Trophoblast cell (in vitro differentiated cells and primary cell): ENCODE measurements around the gene CELA3B.
"Not testable (repeated sequence)": the region's sequence is repeated elsewhere in the genome, so short reads cannot be mapped to it uniquely, and the experiment has no call there.

Experiments used
- DNase-seq, 2 donors: peaks; one replicate each; pipeline ENCODE4 v3.0.0-alpha.2; 2016
- H2AFZ ChIP-seq: 2 replicates; pipeline ENCODE4 v1.6.1; 2013; ENCODE audit warnings: low read length, moderate library complexity, mild to moderate bottlenecking; ENCODE audit not compliant: insufficient read depth, poor library complexity
- H2AK5ac ChIP-seq: 2 replicates; pipeline ENCODE4 v1.6.1; 2013; ENCODE audit warnings: mild to moderate bottlenecking, low read length
- H2BK120ac ChIP-seq: 2 replicates; pipeline ENCODE4 v1.6.1; 2013; ENCODE audit warnings: low read length, mild to moderate bottlenecking, moderate library complexity; ENCODE audit not compliant: insufficient read depth, poor library complexity
- H2BK12ac ChIP-seq: 2 replicates; pipeline ENCODE4 v1.6.1; 2013; ENCODE audit warnings: mild to moderate bottlenecking, low read length, moderate library complexity
- H2BK5ac ChIP-seq: 2 replicates; pipeline ENCODE4 v1.6.1; 2013; ENCODE audit warnings: low read length, low read depth, moderate library complexity, mild to moderate bottlenecking; ENCODE audit not compliant: poor library complexity
- H3K14ac ChIP-seq: 2 replicates; pipeline ENCODE4 v1.6.1; 2013; ENCODE audit warnings: mild to moderate bottlenecking, low read length
- H3K18ac ChIP-seq: 2 replicates; pipeline ENCODE4 v1.6.1; 2013; ENCODE audit warnings: mild to moderate bottlenecking, low read length
- H3K23ac ChIP-seq: 2 replicates; pipeline ENCODE4 v1.6.1; 2013; ENCODE audit warnings: low read length
- H3K27ac ChIP-seq: 2 replicates; pipeline ENCODE4 v1.5.1; 2013; ENCODE audit warnings: low read depth, mild to moderate bottlenecking, inconsistent platforms, low read length, moderate library complexity
- H3K27me3 ChIP-seq: 2 replicates; pipeline ENCODE4 v1.6.1; 2013; ENCODE audit warnings: inconsistent platforms, mild to moderate bottlenecking, low read length, moderate library complexity; ENCODE audit not compliant: insufficient read depth
- H3K36me3 ChIP-seq, 2 experiments: 1 replicate in 1 of 2; 2 replicates in 1 of 2; pipeline ENCODE4 v1.6.1; 2013; ENCODE audit warnings: low read length in 2 of 2, mild to moderate bottlenecking in 2 of 2, moderate library complexity in 1 of 2; ENCODE audit not compliant: insufficient read depth in 2 of 2, control insufficient read depth in 1 of 2
- H3K4ac ChIP-seq: 2 replicates; pipeline ENCODE4 v1.6.1; 2013; ENCODE audit warnings: low read depth, mild to moderate bottlenecking, low read length, moderate library complexity
- H3K4me1 ChIP-seq, 2 experiments: 1 replicate in 1 of 2; 2 replicates in 1 of 2; pipeline ENCODE4 v1.6.1; 2013; ENCODE audit warnings: low read length in 2 of 2, mild to moderate bottlenecking in 2 of 2, moderate library complexity in 1 of 2; ENCODE audit not compliant: insufficient read depth in 2 of 2, control insufficient read depth in 1 of 2
- H3K4me2 ChIP-seq: 2 replicates; pipeline ENCODE4 v1.6.1; 2013; ENCODE audit warnings: inconsistent platforms, mild to moderate bottlenecking, low read length, moderate library complexity
- H3K4me3 ChIP-seq: 2 replicates; pipeline ENCODE4 v1.5.1; 2013; ENCODE audit warnings: mild to moderate bottlenecking, low read depth, low read length, inconsistent platforms
- H3K79me1 ChIP-seq: one replicate; pipeline ENCODE4 v1.6.1; 2013; ENCODE audit warnings: low read length
- H3K79me2 ChIP-seq: 2 replicates; pipeline ENCODE4 v1.6.1; 2013; ENCODE audit warnings: low read length, mild to moderate bottlenecking; ENCODE audit not compliant: control insufficient read depth, insufficient read depth, poor library complexity
- H3K9ac ChIP-seq: 2 replicates; pipeline ENCODE4 v1.6.1; 2013; ENCODE audit warnings: mild to moderate bottlenecking, low read length
- H3K9me3 ChIP-seq: 2 replicates; pipeline ENCODE4 v1.6.1; 2013; ENCODE audit warnings: low read depth, mild to moderate bottlenecking, control low read depth, inconsistent platforms, low read length; ENCODE audit not compliant: insufficient read depth
- H4K12ac ChIP-seq: 2 replicates; pipeline ENCODE4 v1.6.1; 2013; ENCODE audit warnings: low read depth, mild to moderate bottlenecking, low read length, moderate library complexity
- H4K8ac ChIP-seq: 2 replicates; pipeline ENCODE4 v1.6.1; 2013; ENCODE audit warnings: low read depth, mild to moderate bottlenecking, low read length, moderate library complexity
- H4K91ac ChIP-seq: one replicate; pipeline ENCODE4 v1.6.1; 2013; ENCODE audit warnings: low read depth, mild to moderate bottlenecking, low read length, moderate library complexity
- WGBS: extraction: QIAGEN DNeasy Blood & Tissue Kit; methylation state at CpG from one replicate; pipeline ENCODE4 v1.1.7; 2013; ENCODE audit warnings: missing lambda C conversion rate; ENCODE audit not compliant: insufficient read length, insufficient coverage; ENCODE audit errors: extremely low coverage; 5-methylcytosine and 5-hydroxymethylcytosine counted together

Gene CELA3B

GRCh38 chr1:21975296-21975695 is 1.5 kb upstream of the CELA3B start:
- H3K4ac ChIP-seq, H3K27ac ChIP-seq, H3K36me3 ChIP-seq, H3K23ac ChIP-seq, DNase-seq, H3K4me2 ChIP-seq, H3K4me1 ChIP-seq, H2BK120ac ChIP-seq, H3K79me2 ChIP-seq, H3K27me3 ChIP-seq, H2BK12ac ChIP-seq, H4K12ac ChIP-seq, H2BK5ac ChIP-seq, H3K4me3 ChIP-seq, H4K91ac ChIP-seq, H3K9me3 ChIP-seq, H3K9ac ChIP-seq, H3K79me1 ChIP-seq, H2AFZ ChIP-seq, H3K18ac ChIP-seq, H2AK5ac ChIP-seq, H3K14ac ChIP-seq, H4K8ac ChIP-seq: not testable (repeated sequence)
- WGBS = no CpG with 5 or more reads among the region's 9 CpGs

GRCh38 chr1:21978209-21978608 is 1.4 kb downstream of the CELA3B start:
- not testable (repeated sequence) for H3K4me3 ChIP-seq, H3K4me1 ChIP-seq, H2BK5ac ChIP-seq, H2AK5ac ChIP-seq, H4K12ac ChIP-seq, H3K18ac ChIP-seq, H3K23ac ChIP-seq, H3K4ac ChIP-seq, H4K8ac ChIP-seq, H2BK120ac ChIP-seq, H3K9me3 ChIP-seq, H3K14ac ChIP-seq, H2BK12ac ChIP-seq, H3K79me1 ChIP-seq, H3K27me3 ChIP-seq, H3K27ac ChIP-seq, H3K4me2 ChIP-seq, H4K91ac ChIP-seq, H2AFZ ChIP-seq, H3K79me2 ChIP-seq, H3K9ac ChIP-seq, H3K36me3 ChIP-seq, DNase-seq
- no CpG with 5 or more reads among the region's 11 CpGs for WGBS

- not testable (repeated sequence) for H2BK5ac ChIP-seq, H3K9me3 ChIP-seq, H3K36me3 ChIP-seq, H2BK120ac ChIP-seq, H4K8ac ChIP-seq, H3K9ac ChIP-seq, H3K79me2 ChIP-seq, H3K4me1 ChIP-seq, H3K4ac ChIP-seq, H2AFZ ChIP-seq, H2AK5ac ChIP-seq, H4K91ac ChIP-seq, H3K23ac ChIP-seq, H3K4me3 ChIP-seq, H3K27me3 ChIP-seq, H3K18ac ChIP-seq, H3K14ac ChIP-seq, H3K79me1 ChIP-seq, H4K12ac ChIP-seq, H3K27ac ChIP-seq, H3K4me2 ChIP-seq, H2BK12ac ChIP-seq
- DNase-seq = peak in 1 of 2 donors; percentile 54
- no CpG with 5 or more reads among the region's 21 CpGs for WGBS
Measured at GRCh38 chr1:21980515-21981220, 3.8 kb downstream of the CELA3B start.

DNA sequence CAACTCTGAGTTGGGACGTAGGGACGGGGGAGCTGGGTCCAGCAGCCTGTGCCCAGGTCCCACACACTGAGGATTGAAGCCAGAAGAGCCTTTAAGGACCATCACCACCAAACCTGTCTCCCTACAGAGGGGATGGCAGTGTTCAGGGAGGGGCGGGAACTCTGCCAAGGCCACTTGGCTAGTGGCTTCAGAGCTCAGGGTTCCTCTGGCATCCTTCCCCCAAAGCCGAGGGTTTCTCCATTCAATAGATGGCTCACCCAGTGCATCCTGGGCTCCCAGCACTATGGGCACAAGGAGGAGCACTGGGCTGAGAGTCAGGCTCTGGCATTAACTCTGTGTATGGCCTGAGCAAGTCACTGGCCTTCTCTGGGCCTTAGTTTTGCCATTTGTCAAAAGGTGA is 4.4 kb downstream of the CELA3B start:
- H3K9ac ChIP-seq, H4K8ac ChIP-seq, H3K27ac ChIP-seq, H3K9me3 ChIP-seq, H2BK120ac ChIP-seq, H4K91ac ChIP-seq, H3K27me3 ChIP-seq, H2BK5ac ChIP-seq, H3K14ac ChIP-seq, DNase-seq, H2BK12ac ChIP-seq, H3K18ac ChIP-seq, H3K4ac ChIP-seq, H3K36me3 ChIP-seq, H3K79me2 ChIP-seq, H3K79me1 ChIP-seq, H3K23ac ChIP-seq, H3K4me3 ChIP-seq, H3K4me1 ChIP-seq, H2AK5ac ChIP-seq, H4K12ac ChIP-seq, H3K4me2 ChIP-seq, H2AFZ ChIP-seq: not testable (repeated sequence)
- no CpG with 5 or more reads among the region's 4 CpGs for WGBS
